Muscle layer of colon (tissue), 2 donors: Measurements from ENCODE around the gene L1CAM.

Experiments used
- H3K27ac ChIP-seq: one replicate; pipeline ENCODE4 v1.7.0; 2013; ENCODE audit warnings: low read depth, mild to moderate bottlenecking, low read length, moderate library complexity
- H3K27me3 ChIP-seq, 2 donors: one replicate each; pipeline ENCODE4 v1.7.0; 2013; ENCODE audit warnings: low read length in 2 of 2, mild to moderate bottlenecking in 2 of 2; ENCODE audit not compliant: insufficient read depth in 2 of 2, control insufficient read depth in 1 of 2
- H3K36me3 ChIP-seq: one replicate; pipeline ENCODE4 v1.7.0; 2013; ENCODE audit warnings: mild to moderate bottlenecking, low read length; ENCODE audit not compliant: insufficient read depth
- H3K4me1 ChIP-seq: one replicate; pipeline ENCODE4 v1.7.0; 2013; ENCODE audit warnings: mild to moderate bottlenecking, low read length; ENCODE audit not compliant: insufficient read depth
- H3K4me3 ChIP-seq, 2 donors: one replicate each; pipeline ENCODE4 v1.7.0; 2013; ENCODE audit warnings: low read length in 2 of 2, low read depth in 1 of 2, mild to moderate bottlenecking in 1 of 2, moderate library complexity in 1 of 2
- H3K9ac ChIP-seq: one replicate; pipeline ENCODE4 v1.7.0; 2013; ENCODE audit warnings: low read length
- H3K9me3 ChIP-seq: one replicate; pipeline ENCODE4 v1.7.0; 2013; ENCODE audit warnings: mild to moderate bottlenecking, low read length
- donor health status: abdominal sarcoma.
- donor health status: Adenocarcinoma of cecum.

L1CAM gene

GRCh38 chrX:153921511-153922446 is 35.8 kb upstream of the L1CAM start:
- Histone ChIP-seq H3K4me1 (peaks cover 18% of the 10 kb centered on the region), H3K9me3 (no peaks in the 10 kb centered on the region), H3K9ac (no peak overlapping the region), H3K27ac (peak overlapping the region; percentile 35), H3K4me3 (no peak overlapping the region), H3K36me3 (no peaks in the 10 kb centered on the region), H3K27me3 (peaks cover 3 to 55% of the 10 kb centered on the region in 2 donors)

- no peak overlapping the region for H3K4me3 ChIP-seq
- no peak overlapping the region for H3K9ac ChIP-seq
- peaks cover 13% of the 10 kb centered on the region for H3K4me1 ChIP-seq
- H3K36me3 ChIP-seq = no peaks in the 10 kb centered on the region
- H3K9me3 ChIP-seq = no peaks in the 10 kb centered on the region
- H3K27me3 ChIP-seq = peaks cover 3 to 50% of the 10 kb centered on the region in 2 donors
- H3K27ac ChIP-seq = peak overlapping the region; percentile 35
These were observed 35.1 kb upstream of the L1CAM start for GRCh38 chrX:153921070-153921469.

- peaks cover 13% of the 10 kb centered on the region for H3K4me1 ChIP-seq
- no peak overlapping the region for H3K4me3 ChIP-seq
- H3K27me3 ChIP-seq = peaks cover 3 to 45% of the 10 kb centered on the region in 2 donors
- H3K9me3 ChIP-seq = no peaks in the 10 kb centered on the region
- H3K27ac ChIP-seq = no peak overlapping the region
- no peaks in the 10 kb centered on the region for H3K36me3 ChIP-seq
- H3K9ac ChIP-seq = no peak overlapping the region
These were observed 34.6 kb upstream of the L1CAM start for GRCh38 chrX:153920546-153920945.

- peaks cover 0 to 34% of the 10 kb centered on the region in 2 donors for H3K27me3 ChIP-seq
- no peaks in the 10 kb centered on the region for H3K9me3 ChIP-seq
- H3K36me3 ChIP-seq = no peaks in the 10 kb centered on the region
- no peak overlapping the region for H3K9ac ChIP-seq
- no peak overlapping the region for H3K27ac ChIP-seq
- no peak overlapping the region for H3K4me3 ChIP-seq
- peaks cover 13% of the 10 kb centered on the region for H3K4me1 ChIP-seq
These were observed 33.3 kb upstream of the L1CAM start for GRCh38 chrX:153919281-153919680.

GRCh38 chrX:153917869-153918268 is 31.9 kb upstream of the L1CAM start:
- Histone ChIP-seq H3K9ac (no peak overlapping the region), H3K4me1 (peaks cover 10% of the 10 kb centered on the region), H3K4me3 (no peak overlapping the region), H3K9me3 (no peaks in the 10 kb centered on the region), H3K36me3 (no peaks in the 10 kb centered on the region), H3K27me3 (peaks cover 0 to 38% of the 10 kb centered on the region in 2 donors), H3K27ac (no peak overlapping the region)

GRCh38 chrX:153913701-153914100 is 27.7 kb upstream of the L1CAM start:
- H3K4me3 ChIP-seq = no peak overlapping the region
- H3K36me3 ChIP-seq = no peaks in the 10 kb centered on the region
- no peak overlapping the region for H3K9ac ChIP-seq
- H3K27me3 ChIP-seq = peaks cover 0 to 27% of the 10 kb centered on the region in 2 donors
- H3K27ac ChIP-seq = no peak overlapping the region
- no peaks in the 10 kb centered on the region for H3K4me1 ChIP-seq
- no peaks in the 10 kb centered on the region for H3K9me3 ChIP-seq

- Histone ChIP-seq H3K27ac (no peak overlapping the region), H3K4me3 (no peak overlapping the region), H3K4me1 (no peaks in the 10 kb centered on the region), H3K36me3 (no peaks in the 10 kb centered on the region), H3K9ac (no peak overlapping the region), H3K27me3 (peaks cover 0 to 24% of the 10 kb centered on the region in 2 donors), H3K9me3 (no peaks in the 10 kb centered on the region)
These were observed 27.2 kb upstream of the L1CAM start for GRCh38 chrX:153913211-153913610.

GRCh38 chrX:153911798-153912197 is 25.8 kb upstream of the L1CAM start:
- no peak overlapping the region for H3K27ac ChIP-seq
- peaks cover 0 to 26% of the 10 kb centered on the region in 2 donors for H3K27me3 ChIP-seq
- H3K36me3 ChIP-seq = no peaks in the 10 kb centered on the region
- H3K4me3 ChIP-seq = no peak overlapping the region
- no peak overlapping the region for H3K9ac ChIP-seq
- H3K9me3 ChIP-seq = no peaks in the 10 kb centered on the region
- H3K4me1 ChIP-seq = no peaks in the 10 kb centered on the region

- Histone ChIP-seq H3K9ac (no peak overlapping the region), H3K27me3 (peaks cover 0 to 39% of the 10 kb centered on the region in 2 donors), H3K27ac (no peak overlapping the region), H3K4me1 (no peaks in the 10 kb centered on the region), H3K36me3 (no peaks in the 10 kb centered on the region), H3K4me3 (no peak overlapping the region), H3K9me3 (no peaks in the 10 kb centered on the region)
These were observed 24.5 kb upstream of the L1CAM start for GRCh38 chrX:153910446-153910845.

GRCh38 chrX:153909980-153910360 is 24.0 kb upstream of the L1CAM start:
- Histone ChIP-seq H3K9ac (no peak overlapping the region), H3K36me3 (no peaks in the 10 kb centered on the region), H3K4me3 (no peak overlapping the region), H3K4me1 (no peaks in the 10 kb centered on the region), H3K27me3 (peaks cover 0 to 39% of the 10 kb centered on the region in 2 donors), H3K27ac (no peak overlapping the region), H3K9me3 (no peaks in the 10 kb centered on the region)

GRCh38 chrX:153909024-153909979 is 23.3 kb upstream of the L1CAM start:
- Histone ChIP-seq H3K27me3 (peaks cover 0 to 39% of the 10 kb centered on the region in 2 donors), H3K4me3 (no peak overlapping the region), H3K9ac (no peak overlapping the region), H3K9me3 (no peaks in the 10 kb centered on the region), H3K36me3 (no peaks in the 10 kb centered on the region), H3K4me1 (no peaks in the 10 kb centered on the region), H3K27ac (no peak overlapping the region)
